Thoracic aorta (tissue), 2 donors: ENCODE results near the gene MED13. TPM values are rescaled to one million over a fixed set of nuclear protein-coding genes. Genes with fewer than 3 reads are reported as not detected.
A peak's percentile ranks its signal among the peaks of the same experiment; 100 is the strongest.

Experiments
- ATAC-seq: fragments of 150-250 bp; one replicate; pipeline ENCODE4 v1.8.0; 2017; ENCODE audit warnings: low read depth; ENCODE audit not compliant: insufficient number of reproducible peaks, low FRiP score
- DNase-seq: peaks from one replicate; pipeline ENCODE4 v3.0.0-alpha.2; 2020; ENCODE audit warnings: low spot score
- H3K27ac ChIP-seq, 2 donors: fragments of 200-600 bp; sonication (generic); 1 replicate in 1 of 2; 2 replicates in 1 of 2; pipeline ENCODE4 v1.5.1; 2016; ENCODE audit warnings: mild to moderate bottlenecking in 2 of 2, moderate library complexity in 2 of 2
- H3K27me3 ChIP-seq: fragments of 200-600 bp; sonication (generic); replicated peaks from 2 replicates; pipeline ENCODE4 v1.6.0; 2016; ENCODE audit warnings: mild to moderate bottlenecking; ENCODE audit not compliant: insufficient read depth
- H3K36me3 ChIP-seq: fragments of 200-600 bp; sonication (generic); one replicate; pipeline ENCODE4 v1.5.1; 2016
- H3K4me1 ChIP-seq, 2 donors: fragments of 200-600 bp; sonication (generic); 1 replicate in 1 of 2; 2 replicates in 1 of 2; pipeline versions ENCODE4 v1.5.1 to v1.6.0; 2016; ENCODE audit warnings: low read depth in 2 of 2, mild to moderate bottlenecking in 1 of 2; ENCODE audit not compliant: control insufficient read depth in 1 of 2
- H3K4me3 ChIP-seq: fragments of 200-600 bp; sonication (generic); 2 replicates; pipeline ENCODE4 v1.5.1; 2016; ENCODE audit warnings: mild to moderate bottlenecking
- H3K9me3 ChIP-seq: fragments of 200-600 bp; sonication (generic); 2 replicates; pipeline ENCODE4 v1.5.1; 2016
- total RNA-seq, 2 donors: library from RNA; depleted of rRNA; stranded (reverse); fragments of >200 nt; gene quantifications; one replicate each; pipeline versions ENCODE4 v1.1.0 to v1.2.3, GENCODE V29; 2016
- TF ChIP-seq, protein P1 (sequence below): fragments of 200-600 bp; sonication (generic); IDR thresholded peaks from one replicate; pipeline ENCODE4 v1.5.1; 2019; ENCODE audit warnings: antibody characterized with exemption

Gene MED13
- total RNA-seq, 2 donors from 2014 or later: 87.6 to 92.2 TPM

GRCh38 chr17:62070900-62071299, 5.8 kb upstream of the MED13 start:
- Histone ChIP-seq H3K36me3 (no peaks in the 10 kb centered on the region), H3K27me3 (no peaks in the 10 kb centered on the region), H3K4me1 (no peaks in the 10 kb centered on the region), H3K4me3 (no peak overlapping the region), H3K9me3 (no peaks in the 10 kb centered on the region), H3K27ac (no peak overlapping the region)
- ATAC-seq: no peak
- TF ChIP-seq, protein P1, sequence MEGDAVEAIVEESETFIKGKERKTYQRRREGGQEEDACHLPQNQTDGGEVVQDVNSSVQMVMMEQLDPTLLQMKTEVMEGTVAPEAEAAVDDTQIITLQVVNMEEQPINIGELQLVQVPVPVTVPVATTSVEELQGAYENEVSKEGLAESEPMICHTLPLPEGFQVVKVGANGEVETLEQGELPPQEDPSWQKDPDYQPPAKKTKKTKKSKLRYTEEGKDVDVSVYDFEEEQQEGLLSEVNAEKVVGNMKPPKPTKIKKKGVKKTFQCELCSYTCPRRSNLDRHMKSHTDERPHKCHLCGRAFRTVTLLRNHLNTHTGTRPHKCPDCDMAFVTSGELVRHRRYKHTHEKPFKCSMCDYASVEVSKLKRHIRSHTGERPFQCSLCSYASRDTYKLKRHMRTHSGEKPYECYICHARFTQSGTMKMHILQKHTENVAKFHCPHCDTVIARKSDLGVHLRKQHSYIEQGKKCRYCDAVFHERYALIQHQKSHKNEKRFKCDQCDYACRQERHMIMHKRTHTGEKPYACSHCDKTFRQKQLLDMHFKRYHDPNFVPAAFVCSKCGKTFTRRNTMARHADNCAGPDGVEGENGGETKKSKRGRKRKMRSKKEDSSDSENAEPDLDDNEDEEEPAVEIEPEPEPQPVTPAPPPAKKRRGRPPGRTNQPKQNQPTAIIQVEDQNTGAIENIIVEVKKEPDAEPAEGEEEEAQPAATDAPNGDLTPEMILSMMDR: no peak
- no peak for DNase-seq

GRCh38 chr17:62067165-62068145, 2.4 kb upstream of the MED13 start:
- H3K4me3 ChIP-seq: no peak overlapping the region
- no peak for DNase-seq
- no peak for ATAC-seq
- no peaks in the 10 kb centered on the region for H3K9me3 ChIP-seq
- H3K36me3 ChIP-seq: no peaks in the 10 kb centered on the region
- H3K27ac ChIP-seq: no peak overlapping the region
- no peaks in the 10 kb centered on the region for H3K27me3 ChIP-seq
- TF ChIP-seq, protein P1: no peak
- peaks cover 2 to 12% of the 10 kb centered on the region in 2 donors for H3K4me1 ChIP-seq

DNA sequence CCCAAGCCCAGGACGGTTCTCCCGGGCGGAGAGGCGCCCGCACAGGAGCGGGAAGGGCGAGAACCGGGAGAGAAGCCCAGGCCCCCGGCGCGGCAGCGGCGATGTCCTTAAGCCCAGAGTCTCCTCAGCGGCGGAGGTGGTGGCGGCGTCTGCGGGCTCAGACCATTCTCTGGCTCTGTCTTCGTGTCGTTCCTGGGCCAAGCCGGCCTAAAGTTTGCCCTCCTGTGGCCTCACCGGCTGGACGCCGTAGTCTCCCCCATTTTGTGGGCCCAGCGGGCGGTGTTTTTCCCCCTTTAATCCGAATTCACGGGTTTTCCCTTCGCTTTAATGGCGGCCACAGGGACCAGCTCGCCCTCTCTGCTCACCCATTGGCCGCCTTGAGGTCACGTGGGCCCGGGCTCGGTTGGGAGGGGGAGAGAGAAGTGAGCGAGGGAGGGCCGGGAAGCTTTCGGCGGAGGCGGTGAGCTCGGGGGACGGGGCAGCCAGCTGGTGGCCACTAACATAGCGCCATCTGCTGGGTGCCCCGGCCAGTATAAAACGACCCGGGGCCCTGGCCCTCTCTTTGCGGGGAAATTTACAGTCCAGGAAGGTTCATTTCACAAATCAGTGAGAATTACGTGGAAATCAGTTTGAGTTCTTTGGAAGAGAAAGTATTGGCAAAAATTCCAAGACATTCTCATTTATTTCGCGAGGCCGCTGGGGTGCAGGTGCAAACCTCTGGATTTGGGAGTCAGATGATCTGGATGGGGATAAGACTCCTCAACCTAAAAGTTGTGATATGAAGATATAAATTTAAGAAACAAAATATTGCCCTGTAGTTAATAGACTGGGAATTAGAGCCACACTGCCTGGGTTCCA, 762 bp upstream of the MED13 start:
- Histone ChIP-seq H3K27ac (peak overlapping the region; percentile 99), H3K4me3 (peak overlapping the region; percentile 100), H3K4me1 (peaks cover 16 to 28% of the 10 kb centered on the region in 2 donors), H3K9me3 (no peaks in the 10 kb centered on the region), H3K27me3 (no peaks in the 10 kb centered on the region), H3K36me3 (peaks cover 3% of the 10 kb centered on the region)
- DNase-seq (peak; percentile 96), ATAC-seq (peak; percentile 100)
- TF ChIP-seq, protein P1: peak; percentile 88

GRCh38 chr17:62064029-62064790, 868 bp downstream of the MED13 start:
- no peaks in the 10 kb centered on the region for H3K27me3 ChIP-seq
- DNase-seq: no peak
- peaks cover 26 to 44% of the 10 kb centered on the region in 2 donors for H3K4me1 ChIP-seq
- TF ChIP-seq, protein P1: no peak
- H3K9me3 ChIP-seq: no peaks in the 10 kb centered on the region
- peaks cover 3% of the 10 kb centered on the region for H3K36me3 ChIP-seq
- H3K27ac ChIP-seq: peak overlapping the region; percentile 80 to 91
- peak overlapping the region; percentile 100 for H3K4me3 ChIP-seq
- ATAC-seq: no peak
